A673 (cell line): ENCODE results near the gene USP5. TPM values are rescaled to one million over a fixed set of nuclear protein-coding genes. Genes with fewer than 3 reads are reported as not detected.

Experiments
- BruUV-seq: library from RNA; stranded (reverse); fragments of 400-500 nt; replicated peaks from 2 replicates; lab custom pipeline; 2021; lab: Mats Ljungman, UMichigan
- CTCF ChIA-PET: fragments of 300-600 bp; sonication (Branson Sonifier 250); formaldehyde crosslinking; loops from one replicate; lab custom pipeline; 2022; ENCODE audit warnings: antibody characterized with exemption; lab: Charles Lee
- POLR2A ChIA-PET: fragments of 300-600 bp; sonication (Branson Sonifier 250); formaldehyde crosslinking; loops from one replicate; lab custom pipeline; 2022; ENCODE audit warnings: antibody characterized with exemption; ENCODE audit not compliant: low non-redundant PET; lab: Charles Lee
- DNase-seq: peaks from one replicate; pipeline ENCODE4 v3.0.0-alpha.2; 2015; ENCODE audit warnings: low spot score
- H3K27ac ChIP-seq: fragments of 200-600 bp; sonication (generic); 2 replicates; pipeline ENCODE4 v1.5.1; 2016; ENCODE audit warnings: mixed run types, low read depth, mild to moderate bottlenecking, mixed read lengths, antibody characterized with exemption, low read length; ENCODE audit not compliant: poor library complexity, severe bottlenecking
- H3K27me3 ChIP-seq: fragments of 200-600 bp; sonication (generic); replicated peaks from 2 replicates; pipeline ENCODE4 v1.6.1; 2017; ENCODE audit warnings: mixed run types, low read depth, mild to moderate bottlenecking, mixed read lengths, antibody characterized with exemption, low read length; ENCODE audit not compliant: insufficient read depth, poor library complexity
- H3K36me3 ChIP-seq: fragments of 200-600 bp; sonication (generic); 2 replicates; pipeline ENCODE4 v1.6.1; 2016; ENCODE audit warnings: mixed run types, mild to moderate bottlenecking, mixed read lengths, antibody characterized with exemption, low read length; ENCODE audit not compliant: insufficient read depth, poor library complexity, severe bottlenecking
- H3K4me1 ChIP-seq: fragments of 200-600 bp; sonication (generic); 2 replicates; pipeline ENCODE4 v1.6.1; 2017; ENCODE audit warnings: mixed run types, mild to moderate bottlenecking, mixed read lengths, antibody characterized with exemption, low read length; ENCODE audit not compliant: insufficient read depth, poor library complexity, severe bottlenecking
- H3K4me3 ChIP-seq: fragments of 200-600 bp; sonication (generic); 2 replicates; pipeline ENCODE4 v1.5.1; 2016; ENCODE audit warnings: low read depth, mixed run types, mild to moderate bottlenecking, mixed read lengths, low read length; ENCODE audit not compliant: poor library complexity, severe bottlenecking
- H3K9me3 ChIP-seq: fragments of 200-600 bp; sonication (generic); 2 replicates; pipeline ENCODE4 v1.6.1; 2016; ENCODE audit warnings: mixed run types, low read depth, mild to moderate bottlenecking, mixed read lengths, antibody characterized with exemption, low read length; ENCODE audit not compliant: poor library complexity, severe bottlenecking
- CTCF ChIP-seq: fragments of 300-800, 200-600 bp; sonication (generic); conservative IDR thresholded peaks from 2 replicates; pipeline ENCODE4 v1.5.1; 2017; ENCODE audit warnings: low read depth, mild to moderate bottlenecking, antibody characterized with exemption, low read length, moderate library complexity, mixed read lengths
- EZH2 ChIP-seq: fragments of 200-600 bp; sonication (generic); IDR thresholded peaks from 2 replicates; pipeline ENCODE4 v1.6.1; 2017; ENCODE audit warnings: borderline replicate concordance, low read depth, mild to moderate bottlenecking, mixed read lengths, antibody characterized with exemption, low read length; ENCODE audit not compliant: poor library complexity, severe bottlenecking
- intact Hi-C: fragments of 100-400 bp; cut with micrococcal nuclease; formaldehyde crosslinking; loops from one replicate; pipeline ENCODE4 v1.10.0; 2022; ENCODE audit not compliant: unreplicated experiment
- total RNA-seq: library from RNA; stranded (reverse); gene quantifications from 2 replicates; pipeline ENCODE4 v1.2.3, GENCODE V29; 2021

The USP5 gene
- total RNA-seq, 1 experiment from 2014 or later, result 209 TPM

- peaks cover 45% of the 10 kb centered on the region for H3K36me3 ChIP-seq
- CTCF ChIA-PET, result no interaction called here
- no TSS peak for BruUV-seq
Observed at GRCh38 chr12:6832125-6832524, 19.8 kb upstream of the USP5 start.

GRCh38 chr12:6833189-6833890, 18.6 kb upstream of the USP5 start:
- no peaks in the 10 kb centered on the region for H3K9me3 ChIP-seq
- H3K4me1 ChIP-seq, result no peaks in the 10 kb centered on the region
- no TSS peak for BruUV-seq
- ChIA-PET POLR2A (interaction anchor here (0.6 kb wide), 1 partner anchor 73 kb away, joined by 3 read pairs; no protein-coding TSS in a partner anchor), CTCF (no interaction called here)
- no peak overlapping the region for H3K4me3 ChIP-seq
- H3K36me3 ChIP-seq, result peaks cover 57% of the 10 kb centered on the region
- DNase-seq, result no peak
- no peak overlapping the region for H3K27ac ChIP-seq
- H3K27me3 ChIP-seq, result no peaks in the 10 kb centered on the region
- TF ChIP-seq CTCF, result no peak
- TF ChIP-seq EZH2, result no peak
- intact Hi-C loops, result no loop called here

More at GRCh38 chr12:6832125-6832524, 19.8 kb upstream of the USP5 start:
- no peak for DNase-seq
- no peak for TF ChIP-seq EZH2
- no peak for TF ChIP-seq CTCF
- POLR2A ChIA-PET, result interaction anchor here (0.6 kb wide), 1 partner anchor 35 kb away, joined by 3 read pairs; no protein-coding TSS in a partner anchor
- Histone ChIP-seq H3K4me3 (no peak overlapping the region), H3K27ac (no peak overlapping the region), H3K9me3 (no peaks in the 10 kb centered on the region), H3K27me3 (no peaks in the 10 kb centered on the region), H3K4me1 (peaks cover 5% of the 10 kb centered on the region)
- intact Hi-C loops, result no loop called here

DNA sequence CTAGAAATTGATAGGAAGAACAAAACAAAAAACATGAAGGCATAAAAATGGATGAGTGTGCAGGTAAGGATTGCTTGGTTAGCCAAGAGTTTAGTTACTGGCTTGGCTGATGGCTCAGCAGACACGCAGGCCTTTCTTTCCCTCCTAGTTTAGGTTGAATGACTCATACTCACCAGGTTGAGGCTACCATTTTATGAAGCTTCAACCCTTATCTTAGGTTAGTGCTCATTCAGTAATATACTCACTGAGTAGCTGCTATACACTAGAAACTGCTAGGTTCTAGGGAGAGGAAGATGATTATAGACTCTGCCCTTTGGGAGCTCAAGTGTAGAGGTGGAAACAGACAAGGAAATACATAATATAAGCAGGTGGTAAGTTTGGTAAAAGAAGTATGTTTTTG, 17.7 kb upstream of the USP5 start:
- H3K36me3 ChIP-seq, result peaks cover 63% of the 10 kb centered on the region
- no peak for DNase-seq
- H3K27me3 ChIP-seq, result no peaks in the 10 kb centered on the region
- CTCF ChIA-PET, result interaction anchor here (0.5 to 1.4 kb wide), 3 partner anchors 21 to 276 kb away, joined by 3 to 8 read pairs (median 5); partner anchors contain the start of gene SPSB2
- no peak overlapping the region for H3K4me3 ChIP-seq
- BruUV-seq, result no TSS peak
- H3K9me3 ChIP-seq, result no peaks in the 10 kb centered on the region
- intact Hi-C loops, result no loop called here
- POLR2A ChIA-PET, result interaction anchor here (1.0 kb wide), 1 partner anchor 9 kb away, joined by 3 read pairs; no protein-coding TSS in a partner anchor
- no peak for TF ChIP-seq CTCF
- no peak for TF ChIP-seq EZH2
- no peaks in the 10 kb centered on the region for H3K4me1 ChIP-seq
- no peak overlapping the region for H3K27ac ChIP-seq
